Fibroblast of peridontal ligament (primary cell): ENCODE results near the gene CDH23.

Experiments used
- DNase-seq: peaks from one replicate; pipeline ENCODE4 v3.0.0-alpha.2; 2010; ENCODE audit errors: extremely low read depth

CDH23 gene

DNA sequence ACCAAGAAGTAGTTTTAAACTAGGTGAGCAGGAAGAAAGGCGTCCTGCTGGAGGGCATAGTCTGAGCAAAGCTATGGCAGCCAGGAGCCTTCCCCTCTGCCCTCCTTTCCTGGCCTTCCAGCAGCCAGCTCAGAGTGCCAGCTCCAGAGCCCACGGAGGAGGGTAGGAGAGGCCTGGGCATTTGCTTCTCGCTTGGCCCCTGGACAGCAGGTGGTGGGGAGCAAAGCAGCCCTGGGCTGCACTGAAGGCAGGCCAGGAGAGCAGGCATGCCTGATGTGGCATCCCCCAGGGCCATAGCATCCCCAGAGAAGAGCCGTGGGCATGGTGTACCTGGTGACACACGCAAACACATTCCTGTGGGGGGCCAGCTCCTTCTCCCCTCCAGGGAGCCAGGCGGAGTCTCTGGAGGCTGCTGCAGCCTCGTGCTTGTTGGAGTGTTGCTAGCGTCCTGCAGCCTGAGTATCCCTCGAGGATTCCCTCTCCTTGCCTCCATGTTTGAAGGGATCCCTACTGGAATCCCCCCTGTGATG lies 43.9 kb downstream of the CDH23 start:
- no peak for DNase-seq

DNA sequence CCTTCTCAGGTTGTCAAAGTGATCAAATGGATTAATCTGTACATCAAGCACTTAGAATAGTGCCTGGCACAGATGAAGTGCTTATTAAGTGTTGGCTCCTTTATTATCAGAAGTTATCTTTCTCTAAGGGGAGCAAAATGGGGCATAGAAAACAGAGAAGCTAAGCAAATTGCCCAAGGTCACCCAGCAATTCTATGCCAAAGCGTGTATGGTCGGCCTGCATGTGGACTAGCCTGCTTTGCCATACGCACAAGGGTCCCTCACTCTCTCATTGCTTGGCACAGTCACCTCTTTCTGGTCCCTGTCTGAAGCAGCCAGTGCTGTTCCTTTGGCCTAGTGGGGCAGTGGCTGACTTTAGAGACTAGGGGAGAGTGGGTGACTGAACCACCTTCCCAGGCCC lies 45.3 kb downstream of the CDH23 start:
- no peak for DNase-seq

DNA sequence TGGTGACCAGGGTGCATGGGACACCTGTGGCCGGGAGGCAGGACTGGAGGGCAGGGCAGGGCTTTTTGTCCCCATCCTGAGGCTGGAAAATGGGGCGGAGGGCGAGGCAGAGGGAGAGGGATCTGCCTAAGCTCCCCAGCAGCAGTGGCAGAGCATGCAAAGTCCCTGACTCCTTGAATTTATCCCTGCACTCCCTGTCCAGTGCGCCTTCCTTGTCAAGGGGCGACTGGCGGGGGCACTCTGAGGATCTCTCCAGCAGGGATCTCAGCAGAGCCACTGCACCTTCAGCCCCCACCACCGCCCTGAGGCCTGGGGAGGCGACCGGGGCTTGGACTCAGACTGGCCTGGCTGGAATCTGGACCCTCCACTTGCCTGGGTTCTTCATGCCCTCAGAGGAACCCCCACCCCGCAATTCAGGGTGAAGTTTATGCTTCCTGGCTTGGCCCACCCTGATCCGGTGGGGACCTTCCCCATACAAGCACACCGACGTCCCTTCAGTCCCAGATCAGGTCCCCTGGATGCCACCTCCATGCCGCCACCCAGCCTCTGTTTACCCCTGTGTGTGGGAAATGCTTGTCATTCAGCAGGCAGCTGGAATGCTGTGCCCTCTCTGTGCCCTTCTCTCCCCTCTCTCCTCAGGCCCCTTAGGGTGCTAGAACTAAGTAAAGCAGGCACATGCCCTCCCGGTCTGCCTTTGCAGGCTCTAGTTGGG lies 46.3 kb downstream of the CDH23 start:
- no peak for DNase-seq

DNA sequence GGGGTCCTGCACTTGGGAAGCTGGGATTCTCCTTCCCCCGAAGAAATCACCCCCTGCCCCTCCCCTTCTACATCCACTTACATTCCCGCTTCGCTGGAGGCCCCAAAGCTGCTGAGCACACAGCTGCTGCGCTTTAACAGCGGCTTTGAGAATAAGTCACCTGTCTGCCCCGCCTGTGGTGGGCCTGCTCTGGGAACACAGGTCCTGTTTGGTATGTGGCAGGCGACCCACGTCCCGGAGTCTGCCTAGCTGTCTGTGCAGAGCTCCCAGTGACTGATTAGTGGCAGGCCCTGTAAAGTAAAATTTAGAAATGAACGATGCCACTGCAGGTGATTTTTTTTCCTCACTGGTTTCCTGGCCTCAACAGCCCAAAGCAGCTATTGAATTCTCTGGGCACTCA lies 47.0 kb downstream of the CDH23 start:
- DNase-seq, result no peak

DNA sequence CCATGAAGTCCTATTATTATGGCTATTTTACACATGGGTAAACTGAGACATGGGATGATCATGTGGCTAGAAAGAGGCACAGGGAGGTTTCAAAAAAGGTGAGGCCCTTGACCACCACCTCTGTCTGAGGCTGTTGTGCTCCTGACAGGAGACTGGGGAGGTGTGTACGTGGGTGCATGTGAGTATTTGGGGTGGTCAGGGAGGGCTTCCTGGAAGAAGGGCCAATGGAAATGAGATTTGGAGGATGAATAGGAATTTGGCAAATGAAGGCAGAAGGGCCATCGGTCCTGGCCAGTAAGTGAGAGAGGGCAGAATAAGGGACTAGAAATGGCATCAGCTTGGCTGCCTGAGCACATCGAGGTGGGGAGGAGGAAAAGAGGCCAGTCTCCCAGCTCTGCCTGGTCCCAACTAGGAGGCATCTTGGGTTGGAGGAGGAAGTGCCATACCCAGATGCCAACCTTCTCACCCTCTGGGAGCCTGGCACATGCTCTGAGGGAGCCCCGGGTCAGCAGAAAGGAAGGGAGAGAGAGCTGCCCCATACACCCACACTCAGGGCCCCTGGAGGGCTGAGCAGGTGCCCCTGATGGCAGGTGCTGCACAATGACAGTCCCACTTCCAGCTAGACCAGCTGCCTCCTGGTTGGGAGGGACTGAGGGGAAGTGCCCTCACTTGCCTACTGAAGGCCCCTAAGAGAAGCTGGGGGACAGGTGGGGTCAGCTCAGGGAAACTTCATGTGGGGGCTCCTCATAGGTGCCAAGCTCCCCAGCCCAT lies 47.7 kb downstream of the CDH23 start:
- no peak for DNase-seq

DNA sequence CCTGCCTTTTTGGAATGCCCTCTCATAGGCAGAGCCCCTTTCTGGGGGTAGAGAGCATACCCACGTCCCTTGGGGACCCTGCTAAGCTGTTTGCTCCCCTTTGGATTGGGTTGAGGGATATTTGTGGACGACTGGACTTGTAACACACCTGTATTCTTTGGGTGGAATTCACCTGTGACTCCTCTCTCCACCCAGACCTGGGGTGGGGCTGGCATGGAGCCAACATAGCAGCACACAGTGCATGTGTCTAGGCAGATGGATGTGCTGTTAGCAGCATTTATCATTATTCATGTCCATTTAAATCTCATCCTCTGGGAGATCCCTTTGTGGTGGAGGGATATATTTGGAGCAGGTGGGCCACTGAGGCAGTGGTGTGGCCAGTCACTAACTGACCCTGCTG lies 51.0 kb downstream of the CDH23 start:
- DNase-seq, result no peak

DNA sequence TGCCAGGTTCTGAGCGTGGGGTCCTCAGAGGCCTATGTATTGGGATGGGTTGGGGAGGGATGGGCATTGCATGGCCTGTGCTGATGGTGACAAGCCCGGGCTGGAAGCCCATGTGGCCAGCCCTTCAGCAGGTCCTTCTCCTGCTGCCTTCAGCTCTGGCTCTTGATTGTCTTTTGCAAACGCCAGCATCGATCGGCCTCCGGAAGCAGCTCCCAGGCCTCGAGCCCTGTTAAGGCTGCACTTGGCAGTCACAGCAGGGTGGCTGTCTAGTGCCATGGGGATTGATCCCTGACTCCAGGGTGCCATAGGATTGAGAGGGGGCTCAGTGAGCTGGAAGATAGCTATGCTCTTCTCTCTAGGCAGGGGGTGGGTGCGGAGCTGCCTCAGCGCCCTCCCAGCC lies 51.4 kb downstream of the CDH23 start:
- no peak for DNase-seq

DNA sequence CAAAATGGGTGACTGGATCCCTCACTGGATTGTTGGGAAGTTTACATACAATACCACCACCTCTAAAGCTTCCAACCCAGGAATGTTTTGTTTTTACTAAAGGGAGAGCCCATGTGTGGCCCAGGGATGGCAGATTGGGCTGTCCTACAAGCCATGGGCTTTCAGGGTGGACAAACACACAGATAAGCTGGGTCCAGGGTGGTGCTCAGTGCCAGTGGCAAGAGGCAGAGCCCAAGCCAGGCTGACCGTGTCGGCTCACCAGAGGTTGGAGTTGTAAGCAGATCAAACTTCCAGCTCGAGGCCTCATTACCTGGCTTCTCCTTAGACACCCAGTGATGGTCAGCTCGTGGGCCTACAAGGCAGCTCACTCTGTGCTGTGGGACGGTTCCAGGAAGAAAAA lies 52.3 kb downstream of the CDH23 start:
- no peak for DNase-seq

DNA sequence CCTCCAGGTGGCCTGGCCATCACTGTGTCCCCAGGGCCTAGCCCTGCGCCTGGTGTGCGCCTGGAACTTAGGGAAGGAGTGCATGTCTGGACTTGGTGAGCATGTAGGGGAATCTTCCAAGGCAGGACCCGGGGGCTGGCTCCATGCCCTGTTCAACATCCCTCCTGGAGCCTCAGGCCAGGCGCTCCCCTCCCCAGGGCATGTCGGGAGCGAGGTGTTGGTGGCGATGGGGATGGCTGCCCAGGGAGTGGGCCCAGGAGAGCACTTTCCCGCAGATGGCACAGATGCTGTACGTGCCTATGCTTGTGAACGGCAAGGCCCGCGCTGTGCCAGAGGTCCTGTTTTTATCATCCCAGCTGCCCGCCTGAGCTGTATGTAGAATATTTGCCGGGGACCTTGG lies 55.0 kb downstream of the CDH23 start:
- no peak for DNase-seq

DNA sequence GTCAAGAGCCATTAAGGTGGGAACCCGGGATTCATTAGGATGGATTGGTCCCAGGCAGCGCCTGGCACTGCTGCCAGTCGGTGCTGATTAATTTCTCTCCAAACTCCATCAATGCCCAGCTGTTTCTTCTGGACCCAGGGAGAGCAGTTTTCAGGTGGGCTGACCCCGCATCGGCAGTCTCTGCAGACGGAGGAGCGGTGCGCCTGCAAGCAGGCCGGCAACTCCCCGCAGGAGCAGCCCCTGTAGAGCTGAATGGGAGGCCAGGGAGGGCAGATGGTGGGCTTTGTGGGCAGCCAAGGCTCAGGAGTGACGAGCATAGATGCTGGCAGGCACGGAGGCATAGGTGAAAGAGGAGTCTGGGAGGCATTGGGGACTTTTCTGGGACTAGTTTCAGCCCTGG lies 56.5 kb downstream of the CDH23 start:
- no peak for DNase-seq

DNA sequence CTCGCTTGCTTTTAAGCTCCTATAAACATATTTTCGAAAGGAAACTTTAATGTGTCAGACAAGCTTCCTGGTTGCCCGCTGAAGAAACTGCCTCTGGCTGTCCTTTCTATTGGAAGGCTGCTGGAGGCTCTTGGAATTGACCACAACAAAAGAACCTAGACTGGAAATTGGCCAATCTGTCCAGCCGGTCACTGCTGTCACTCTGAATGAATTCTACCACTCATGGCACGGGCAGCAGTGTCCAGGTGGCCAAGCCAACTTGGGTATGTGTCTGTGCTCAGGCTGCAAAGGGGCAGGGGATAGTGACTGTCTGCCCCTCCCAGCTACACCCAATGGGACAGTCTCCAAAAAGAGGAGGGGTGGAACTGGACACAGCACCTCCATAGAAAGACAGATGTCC lies 57.6 kb downstream of the CDH23 start:
- no peak for DNase-seq

DNA sequence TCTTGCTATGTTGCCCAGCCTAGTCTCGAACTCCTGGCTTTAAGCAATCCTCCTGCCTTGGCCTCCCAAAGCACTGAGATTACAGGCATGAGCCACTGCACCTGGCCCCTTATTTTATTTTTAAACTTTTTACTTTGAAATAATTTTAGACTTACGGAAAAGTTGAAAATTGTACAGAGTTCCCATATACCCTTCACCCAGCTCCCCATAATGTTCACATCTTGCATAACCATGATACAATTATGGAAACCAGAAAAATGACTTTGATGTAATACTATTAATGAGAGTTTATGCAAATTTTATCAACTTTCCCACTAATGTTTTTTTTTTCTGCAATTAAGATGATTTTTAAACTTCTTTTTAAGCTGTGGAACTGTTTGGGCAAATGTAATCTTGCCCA lies 58.3 kb downstream of the CDH23 start:
- no peak for DNase-seq

DNA sequence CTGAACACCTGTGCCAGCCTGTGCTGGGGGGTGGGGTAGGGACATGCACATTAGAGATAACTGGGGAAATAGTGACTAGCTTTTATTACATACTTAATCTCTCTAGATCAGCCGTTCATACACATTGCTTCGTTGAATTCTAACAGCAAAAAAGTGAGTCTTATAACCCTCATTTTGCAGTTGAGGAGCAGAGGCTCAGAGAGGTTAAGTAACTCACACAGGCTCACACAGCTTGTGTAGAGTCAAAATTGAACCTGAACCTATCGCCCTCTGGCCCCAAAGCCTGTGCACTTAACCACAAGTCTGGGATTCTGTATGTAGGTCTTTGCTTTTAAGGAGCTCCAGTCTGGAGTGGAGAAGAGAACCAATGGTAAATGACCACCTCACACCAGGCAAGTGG lies 59.9 kb downstream of the CDH23 start:
- DNase-seq, result no peak

DNA sequence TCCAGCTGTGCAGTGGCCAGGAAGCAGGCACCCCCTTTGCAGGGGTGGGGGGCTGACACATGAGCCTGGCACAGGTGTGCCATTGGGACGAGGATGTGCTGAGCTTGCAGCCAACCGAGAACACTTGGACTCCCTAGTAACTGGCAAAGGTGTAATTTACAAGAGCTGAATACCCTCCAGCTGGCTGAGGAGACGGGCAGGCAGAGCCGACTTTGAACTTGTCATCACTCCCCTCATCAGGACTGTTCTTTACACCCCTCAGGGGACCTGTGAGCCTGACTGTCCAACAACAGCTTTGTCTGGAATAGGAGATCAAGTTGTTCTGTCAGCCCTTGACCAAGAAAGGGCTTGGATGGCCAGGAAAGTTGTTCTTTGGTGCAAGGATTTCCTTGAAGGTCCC lies 61.2 kb downstream of the CDH23 start:
- DNase-seq, result no peak

DNA sequence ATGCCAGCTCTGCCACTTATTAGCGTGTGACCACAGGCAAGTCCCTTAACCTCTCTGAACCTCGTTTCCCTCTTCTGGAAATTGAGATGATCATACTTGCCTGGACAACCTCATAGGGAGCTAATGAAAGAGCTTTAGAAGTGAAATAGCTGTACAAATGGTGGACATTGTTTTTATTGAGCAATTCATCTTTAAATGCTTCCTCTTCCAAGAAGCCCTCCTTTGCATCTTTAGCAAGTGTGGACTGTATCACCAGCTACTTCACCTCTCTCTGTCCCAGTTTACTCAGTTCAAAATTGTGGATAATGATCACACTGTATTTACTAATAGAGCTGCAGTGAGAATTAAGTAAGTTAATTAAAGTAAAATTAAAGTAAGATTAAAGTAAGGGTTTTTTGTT lies 61.7 kb downstream of the CDH23 start:
- DNase-seq, result no peak

DNA sequence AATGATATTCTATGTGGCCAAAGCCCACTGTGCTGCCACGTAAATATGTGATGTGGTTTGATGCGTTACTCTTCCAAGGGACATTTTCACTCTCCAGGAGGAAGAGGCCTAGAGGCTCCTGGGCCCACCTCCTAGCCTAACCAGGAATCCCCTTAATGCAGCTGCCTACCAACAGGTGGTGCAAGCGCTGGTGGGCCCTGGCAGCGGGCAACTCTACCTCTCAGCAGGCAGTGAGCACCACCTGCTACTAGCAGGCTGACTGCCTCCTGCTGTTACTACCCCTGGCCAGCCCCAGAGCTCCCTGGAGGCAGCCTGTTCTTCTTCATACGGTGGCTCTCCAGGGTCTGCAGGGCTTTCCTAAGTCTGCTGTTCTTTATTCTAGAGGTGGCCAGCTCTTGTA lies 62.8 kb downstream of the CDH23 start:
- DNase-seq, result no peak

DNA sequence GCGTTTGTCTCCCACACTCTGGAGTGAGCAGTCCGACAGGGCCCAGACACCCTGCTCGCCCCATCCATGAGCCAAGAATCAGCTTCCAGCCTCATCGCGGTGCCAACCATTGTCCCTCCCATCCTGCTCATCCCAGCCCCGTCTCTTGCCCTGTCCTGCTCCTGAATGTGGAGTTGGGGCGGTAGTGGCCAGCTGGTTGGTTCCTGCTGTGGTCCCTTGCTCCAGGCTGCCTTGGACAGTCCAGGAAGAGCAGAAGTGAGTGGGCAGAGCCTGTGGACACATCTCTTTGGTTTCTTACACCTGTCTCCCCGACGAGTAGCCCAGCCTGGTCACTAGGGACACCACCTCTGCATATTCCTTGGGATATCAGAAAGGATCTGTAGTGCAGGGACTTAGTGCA lies 63.9 kb downstream of the CDH23 start:
- DNase-seq, result no peak

DNA sequence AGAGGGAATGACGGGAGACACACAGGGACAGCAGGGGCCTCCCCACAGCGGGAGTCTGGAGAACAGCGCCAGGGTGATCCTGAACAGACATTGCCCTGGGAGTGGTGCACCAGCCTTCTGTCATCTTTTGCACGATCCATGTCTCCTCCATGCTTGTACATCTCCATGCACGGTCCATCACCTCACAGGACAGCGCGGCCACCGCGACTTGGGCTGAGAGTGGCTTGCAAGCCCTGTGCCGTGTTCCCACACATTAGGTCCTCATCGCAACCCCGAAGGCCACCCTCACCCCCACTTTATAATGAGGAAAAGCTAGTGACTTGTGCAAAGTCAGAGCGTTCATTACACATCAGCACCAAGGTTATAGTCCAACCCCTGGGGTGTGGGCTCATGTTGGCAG lies 64.7 kb downstream of the CDH23 start:
- DNase-seq, result no peak

DNA sequence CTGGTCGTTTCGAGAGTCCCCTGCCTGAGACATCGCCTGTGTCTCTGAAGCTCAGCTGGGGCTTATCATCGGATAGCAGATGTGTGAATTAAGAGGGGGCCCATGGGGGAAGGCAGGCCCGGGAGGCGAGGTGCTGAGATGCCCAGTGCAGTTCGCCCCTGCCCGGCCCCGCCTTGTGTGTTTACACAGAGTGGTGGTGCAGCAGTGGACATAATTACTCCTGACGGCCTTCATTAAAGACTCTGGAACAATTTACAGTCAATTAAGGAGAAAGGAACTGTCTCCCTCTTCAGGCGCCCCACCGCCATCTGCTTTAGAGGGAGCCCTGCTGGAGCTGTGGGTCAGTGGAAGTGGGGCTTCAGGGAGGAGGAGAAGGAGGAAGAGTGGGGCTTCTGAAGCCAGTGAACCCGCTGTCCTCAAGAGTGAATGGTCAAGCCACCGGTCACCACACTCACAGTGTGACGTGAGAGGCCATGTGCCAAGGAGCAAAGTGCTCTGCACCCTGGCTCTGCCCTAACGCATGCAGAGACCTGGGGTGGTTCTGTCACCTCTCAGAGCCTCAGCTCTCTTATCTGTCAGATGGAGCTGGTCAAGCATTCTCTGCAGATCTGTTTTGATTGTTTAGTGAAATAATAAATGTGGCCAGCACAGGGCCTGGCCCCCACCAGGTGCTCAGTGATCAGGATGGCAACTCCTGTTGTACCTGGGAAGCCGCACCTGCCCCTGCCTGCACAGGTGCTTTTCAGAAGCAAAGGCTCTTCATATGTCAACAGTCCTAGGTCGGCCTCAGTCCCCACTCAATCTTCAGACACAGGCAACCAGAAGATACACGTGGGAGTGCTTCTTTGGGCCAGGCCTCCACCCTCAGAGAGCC lies 65.6 kb downstream of the CDH23 start:
- no peak for DNase-seq

DNA sequence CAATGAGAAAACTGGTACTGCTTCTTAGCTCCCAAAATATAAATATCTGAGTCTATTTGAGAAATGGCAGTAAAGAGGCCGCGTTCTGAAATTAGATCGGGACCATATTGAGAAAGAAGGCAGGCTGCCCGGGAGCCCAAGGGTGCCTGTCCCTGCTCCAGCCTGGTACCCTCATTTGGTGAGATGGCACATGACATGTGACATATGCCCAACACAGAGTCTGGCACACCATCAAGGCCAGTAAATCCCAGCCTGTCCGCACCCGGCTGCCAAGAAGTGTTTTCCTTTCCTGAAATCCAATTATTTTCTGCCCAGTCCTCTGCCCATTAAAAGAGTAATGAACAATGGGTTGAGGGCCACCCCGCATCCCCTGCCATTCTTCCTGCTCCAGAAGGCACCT lies 66.4 kb downstream of the CDH23 start:
- no peak for DNase-seq

DNA sequence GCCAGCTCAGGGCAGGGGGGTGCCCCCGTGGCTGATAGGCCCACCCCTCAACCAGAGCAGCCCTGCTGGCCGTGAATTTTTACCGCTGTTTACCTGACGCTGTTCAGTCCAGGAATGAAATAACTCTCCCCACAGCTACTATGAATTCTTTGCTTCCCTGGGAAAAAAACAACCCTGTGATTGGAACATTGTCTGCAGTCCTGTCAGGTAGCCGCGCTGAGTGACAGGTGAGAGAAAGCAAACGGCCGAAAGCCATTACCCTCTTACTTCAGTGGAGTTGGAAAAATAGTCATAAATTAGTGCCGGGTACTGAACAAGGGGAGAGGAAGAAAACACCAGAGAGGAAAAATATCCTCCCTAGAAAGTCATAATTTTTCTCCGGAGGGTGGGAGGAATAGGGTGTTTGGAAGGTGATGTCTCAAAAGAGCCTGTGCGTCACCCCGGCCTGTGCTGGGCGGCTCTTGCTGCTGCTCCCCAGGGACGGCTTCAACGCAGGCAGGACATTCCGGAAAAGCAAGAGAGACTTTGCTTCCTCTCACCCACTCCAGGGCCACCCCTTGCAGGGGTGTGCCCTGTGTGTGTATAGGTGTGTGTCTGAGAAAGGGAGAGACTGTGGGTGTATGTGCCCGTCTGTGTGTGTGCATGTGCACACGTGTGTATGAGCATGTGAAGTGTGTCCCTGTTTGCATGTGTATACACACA lies 69.0 kb downstream of the CDH23 start:
- no peak for DNase-seq

DNA sequence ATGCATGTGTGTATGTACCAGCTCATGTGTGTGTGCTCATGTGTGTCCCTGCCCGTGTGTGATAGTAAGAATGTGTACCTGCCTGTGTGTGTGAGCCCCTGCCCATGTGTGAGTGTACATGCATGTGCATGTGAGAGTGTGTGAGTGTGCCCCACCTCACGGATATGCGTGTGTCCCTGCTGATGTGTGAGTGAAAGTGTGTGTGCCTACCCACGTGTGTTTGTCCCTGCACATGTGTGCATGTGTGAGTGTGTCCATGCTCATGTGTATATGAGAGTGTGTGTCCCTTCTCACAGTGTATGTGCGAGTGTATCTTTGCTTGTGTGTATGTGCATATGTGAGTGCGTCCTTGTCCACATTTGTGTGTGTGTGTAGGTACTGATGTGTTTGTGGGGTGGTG lies 69.6 kb downstream of the CDH23 start:
- no peak for DNase-seq
